Measurements from ENCODE around the gene FAIM2. TPM values are rescaled to one million over a fixed set of nuclear protein-coding genes. Genes with fewer than 3 reads are reported as not detected.
"Not testable (repeated sequence)": the region's sequence is repeated elsewhere in the genome, so short reads cannot be mapped to it uniquely, and the experiment has no call there.

FAIM2 gene
- polyA plus RNA-seq, 1 donor from 2014 or later = 5.3 TPM

DNA sequence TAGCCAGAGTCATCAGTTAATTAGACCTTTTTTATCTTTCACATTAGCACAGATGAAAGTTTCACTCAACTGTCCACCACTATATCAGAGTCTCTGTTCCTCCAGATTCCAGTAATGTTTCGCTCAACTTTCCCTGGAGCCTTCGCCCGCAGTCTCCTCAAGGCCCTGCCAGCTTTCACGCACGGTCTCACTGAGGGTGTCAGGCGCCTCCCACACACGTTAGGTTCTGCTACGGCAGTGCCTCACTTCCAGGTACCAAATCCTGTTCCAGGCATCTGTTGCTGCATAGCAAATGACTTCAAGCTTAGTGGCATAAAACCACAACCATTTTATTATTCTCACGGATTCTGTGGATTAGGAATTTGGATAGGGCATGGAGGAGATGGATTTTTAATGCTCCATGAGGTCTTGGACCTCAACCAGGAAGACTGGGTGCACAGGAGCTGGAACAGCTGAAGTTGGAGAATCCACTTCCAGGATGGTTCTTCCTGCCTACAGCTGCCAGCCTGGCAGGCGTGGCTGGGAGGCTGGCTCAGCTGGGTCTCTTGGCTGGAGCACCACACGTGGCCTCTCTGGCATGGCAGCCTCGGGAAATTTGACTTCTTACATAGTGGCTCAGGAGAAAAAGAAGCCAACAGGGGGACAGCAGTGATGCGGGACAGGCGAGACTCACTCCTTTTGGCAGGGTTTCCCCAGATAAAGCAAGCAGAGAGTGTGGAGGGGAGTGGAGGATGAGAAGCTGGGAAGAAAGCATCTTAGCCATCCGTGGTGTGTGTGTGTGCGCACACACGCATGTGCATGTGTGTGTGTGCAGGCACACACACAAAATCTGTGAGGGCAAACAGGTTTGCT lies 39.5 kb downstream of the FAIM2 start:
- TF ChIP-seq, protein P1, sequence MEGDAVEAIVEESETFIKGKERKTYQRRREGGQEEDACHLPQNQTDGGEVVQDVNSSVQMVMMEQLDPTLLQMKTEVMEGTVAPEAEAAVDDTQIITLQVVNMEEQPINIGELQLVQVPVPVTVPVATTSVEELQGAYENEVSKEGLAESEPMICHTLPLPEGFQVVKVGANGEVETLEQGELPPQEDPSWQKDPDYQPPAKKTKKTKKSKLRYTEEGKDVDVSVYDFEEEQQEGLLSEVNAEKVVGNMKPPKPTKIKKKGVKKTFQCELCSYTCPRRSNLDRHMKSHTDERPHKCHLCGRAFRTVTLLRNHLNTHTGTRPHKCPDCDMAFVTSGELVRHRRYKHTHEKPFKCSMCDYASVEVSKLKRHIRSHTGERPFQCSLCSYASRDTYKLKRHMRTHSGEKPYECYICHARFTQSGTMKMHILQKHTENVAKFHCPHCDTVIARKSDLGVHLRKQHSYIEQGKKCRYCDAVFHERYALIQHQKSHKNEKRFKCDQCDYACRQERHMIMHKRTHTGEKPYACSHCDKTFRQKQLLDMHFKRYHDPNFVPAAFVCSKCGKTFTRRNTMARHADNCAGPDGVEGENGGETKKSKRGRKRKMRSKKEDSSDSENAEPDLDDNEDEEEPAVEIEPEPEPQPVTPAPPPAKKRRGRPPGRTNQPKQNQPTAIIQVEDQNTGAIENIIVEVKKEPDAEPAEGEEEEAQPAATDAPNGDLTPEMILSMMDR (IDR thresholded peaks at IDR 0.05; ENCODE audit: poor library complexity, severe bottlenecking) = no peak
- TF ChIP-seq TAF1 (IDR thresholded peaks at IDR 0.05; ENCODE audit: low read depth) = no peak
- no peak for TF ChIP-seq MXI1 (conservative IDR thresholded peaks at IDR 0.05; ENCODE audit: poor library complexity, severe bottlenecking)
- TF ChIP-seq EP300 (conservative IDR thresholded peaks at IDR 0.05; ENCODE audit: poor library complexity, severe bottlenecking) = no peak
- TF ChIP-seq POLR2AphosphoS5 (IDR thresholded peaks at IDR 0.05) = no peak
- TF ChIP-seq RAD21 (conservative IDR thresholded peaks at IDR 0.05) = no peak
- TF ChIP-seq, protein P2, sequence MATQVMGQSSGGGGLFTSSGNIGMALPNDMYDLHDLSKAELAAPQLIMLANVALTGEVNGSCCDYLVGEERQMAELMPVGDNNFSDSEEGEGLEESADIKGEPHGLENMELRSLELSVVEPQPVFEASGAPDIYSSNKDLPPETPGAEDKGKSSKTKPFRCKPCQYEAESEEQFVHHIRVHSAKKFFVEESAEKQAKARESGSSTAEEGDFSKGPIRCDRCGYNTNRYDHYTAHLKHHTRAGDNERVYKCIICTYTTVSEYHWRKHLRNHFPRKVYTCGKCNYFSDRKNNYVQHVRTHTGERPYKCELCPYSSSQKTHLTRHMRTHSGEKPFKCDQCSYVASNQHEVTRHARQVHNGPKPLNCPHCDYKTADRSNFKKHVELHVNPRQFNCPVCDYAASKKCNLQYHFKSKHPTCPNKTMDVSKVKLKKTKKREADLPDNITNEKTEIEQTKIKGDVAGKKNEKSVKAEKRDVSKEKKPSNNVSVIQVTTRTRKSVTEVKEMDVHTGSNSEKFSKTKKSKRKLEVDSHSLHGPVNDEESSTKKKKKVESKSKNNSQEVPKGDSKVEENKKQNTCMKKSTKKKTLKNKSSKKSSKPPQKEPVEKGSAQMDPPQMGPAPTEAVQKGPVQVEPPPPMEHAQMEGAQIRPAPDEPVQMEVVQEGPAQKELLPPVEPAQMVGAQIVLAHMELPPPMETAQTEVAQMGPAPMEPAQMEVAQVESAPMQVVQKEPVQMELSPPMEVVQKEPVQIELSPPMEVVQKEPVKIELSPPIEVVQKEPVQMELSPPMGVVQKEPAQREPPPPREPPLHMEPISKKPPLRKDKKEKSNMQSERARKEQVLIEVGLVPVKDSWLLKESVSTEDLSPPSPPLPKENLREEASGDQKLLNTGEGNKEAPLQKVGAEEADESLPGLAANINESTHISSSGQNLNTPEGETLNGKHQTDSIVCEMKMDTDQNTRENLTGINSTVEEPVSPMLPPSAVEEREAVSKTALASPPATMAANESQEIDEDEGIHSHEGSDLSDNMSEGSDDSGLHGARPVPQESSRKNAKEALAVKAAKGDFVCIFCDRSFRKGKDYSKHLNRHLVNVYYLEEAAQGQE (IDR thresholded peaks at IDR 0.05; ENCODE audit: borderline replicate concordance) = no peak
- TF ChIP-seq EZH2 (IDR thresholded peaks at IDR 0.05; ENCODE audit: borderline replicate concordance, insufficient read depth, low read length, poor library complexity, severe bottlenecking) = no peak
- no peak for TF ChIP-seq SMC3 (conservative IDR thresholded peaks at IDR 0.05; ENCODE audit: poor library complexity)
- no peak overlapping the region for H2AFZ ChIP-seq (ENCODE audit: low read depth, low read length)

DNA sequence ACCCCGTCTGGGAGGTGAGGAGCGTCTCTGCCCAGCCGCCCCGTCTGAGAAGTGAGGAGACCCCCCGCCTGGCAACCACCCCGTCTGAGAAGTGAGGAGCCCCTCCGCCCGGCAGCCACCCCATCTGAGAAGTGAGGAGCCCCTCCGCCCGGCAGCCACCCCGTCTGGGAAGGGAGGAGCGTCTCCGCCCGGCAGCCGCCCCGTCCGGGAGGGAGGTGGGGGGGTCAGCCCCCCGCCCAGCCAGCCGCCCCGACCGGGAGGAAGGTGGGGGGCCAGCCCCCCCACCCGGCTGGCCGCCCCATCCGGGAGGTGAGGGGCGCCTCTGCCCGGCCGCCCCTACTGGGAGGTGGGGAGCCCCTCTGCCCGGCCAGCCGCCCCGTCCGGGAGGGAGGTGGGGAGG lies 42.8 kb downstream of the FAIM2 start:
- H3F3A ChIP-seq (ENCODE audit: insufficient read depth, low read length, poor library complexity, severe bottlenecking); H3K9ac ChIP-seq (ENCODE audit: low read length); H3K36me3 ChIP-seq (ENCODE audit: insufficient read depth, low read length); H3K79me2 ChIP-seq (replicated peaks; ENCODE audit: insufficient read depth, low read length); H3K27ac ChIP-seq (ENCODE audit: low read length); H3K27me3 ChIP-seq (ENCODE audit: insufficient read depth, low read depth, low read length); H3K4me3 ChIP-seq (ENCODE audit: low read length); H2AFZ ChIP-seq (ENCODE audit: low read depth, low read length); H3K9me2 ChIP-seq (ENCODE audit: insufficient read depth, low read length); H3K9me3 ChIP-seq (ENCODE audit: low read length); H3K4me2 ChIP-seq (ENCODE audit: low read length); H4K20me1 ChIP-seq (ENCODE audit: insufficient read depth): not testable (repeated sequence)

More for the DNA sequence above, 39.5 kb downstream of the FAIM2 start:
- Histone ChIP-seq H3K79me2 (replicated peaks; ENCODE audit: insufficient read depth, low read length) (no peaks in the 10 kb centered on the region), H3K9me3 (ENCODE audit: low read length) (no peaks in the 10 kb centered on the region), H3K4me2 (ENCODE audit: low read length) (no peak overlapping the region), H3K4me3 (ENCODE audit: low read length) (no peak overlapping the region), H3K36me3 (ENCODE audit: insufficient read depth, low read length) (no peaks in the 10 kb centered on the region), H3K27me3 (ENCODE audit: insufficient read depth, low read depth, low read length) (no peaks in the 10 kb centered on the region), H3F3A (ENCODE audit: insufficient read depth, low read length, poor library complexity, severe bottlenecking) (no peaks in the 10 kb centered on the region), H3K27ac (ENCODE audit: low read length) (no peak overlapping the region), H3K9me2 (ENCODE audit: insufficient read depth, low read length) (no peaks in the 10 kb centered on the region), H3K9ac (ENCODE audit: low read length) (no peak overlapping the region), H4K20me1 (ENCODE audit: insufficient read depth) (no peaks in the 10 kb centered on the region)

DNA sequence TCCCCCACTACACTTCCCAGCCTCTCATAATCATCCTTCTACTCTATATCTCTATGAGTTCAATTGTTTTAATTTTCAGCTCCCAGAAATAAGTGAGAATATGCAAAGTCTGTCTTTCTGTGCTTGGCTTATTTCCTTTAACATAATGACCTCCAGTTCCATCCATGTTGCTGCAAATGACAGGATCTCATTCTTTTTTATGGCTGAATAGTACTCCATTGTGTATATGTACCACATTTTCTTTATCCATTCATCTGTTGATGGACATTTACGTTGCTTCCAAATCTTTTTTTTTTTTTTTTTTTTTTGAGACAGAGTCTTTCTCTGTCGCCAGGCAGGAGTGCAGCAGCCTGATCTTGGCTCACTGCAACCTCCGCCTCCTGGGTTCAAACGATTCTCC lies 47.8 kb downstream of the FAIM2 start:
- not testable (repeated sequence) for H3K9me2 ChIP-seq (ENCODE audit: insufficient read depth, low read length); H3K79me2 ChIP-seq (replicated peaks; ENCODE audit: insufficient read depth, low read length); H2AFZ ChIP-seq (ENCODE audit: low read depth, low read length); H3K9ac ChIP-seq (ENCODE audit: low read length); H3K4me3 ChIP-seq (ENCODE audit: low read length); H3K36me3 ChIP-seq (ENCODE audit: insufficient read depth, low read length); H3F3A ChIP-seq (ENCODE audit: insufficient read depth, low read length, poor library complexity, severe bottlenecking); H3K27ac ChIP-seq (ENCODE audit: low read length); H4K20me1 ChIP-seq (ENCODE audit: insufficient read depth); H3K27me3 ChIP-seq (ENCODE audit: insufficient read depth, low read depth, low read length); H3K9me3 ChIP-seq (ENCODE audit: low read length); H3K4me2 ChIP-seq (ENCODE audit: low read length)

All from neural cell (in vitro differentiated cells).